Stimulated activated naive B cell treated with anti-CD40 and anti-IgM and Interleukin-4, amounts not matched to agents 10 μg/mL and 1 μg/mL and 100 μg/mL, for 72 hours (primary cell): ENCODE results near the gene STAC3.

Experiments
- ATAC-seq, 2 donors: fragments of 150-1000 bp; cut with Tn5 transposase; replicated peaks; 2 replicates each; pipeline ENCODE4 v1.10.0; 2021; ENCODE audit warnings: moderate library complexity in 1 of 2
- DNase-seq: peaks from one replicate; pipeline ENCODE4 v3.0.0; 2021
- H3K27ac Mint-ChIP-seq: one replicate; pipeline ENCODE4 v1.8.0; 2022; ENCODE audit warnings: mild to moderate bottlenecking, mixed read lengths
- H3K27me3 Mint-ChIP-seq, 2 donors: one replicate each; pipeline ENCODE4 v1.8.0; 2022; ENCODE audit warnings: mixed read lengths in 2 of 2
- H3K36me3 Mint-ChIP-seq, 2 donors: one replicate each; pipeline ENCODE4 v1.8.0; 2022; ENCODE audit warnings: mixed read lengths in 2 of 2, mild to moderate bottlenecking in 1 of 2
- H3K4me1 Mint-ChIP-seq, 2 donors: one replicate each; pipeline ENCODE4 v1.8.0; 2022; ENCODE audit warnings: mixed read lengths in 2 of 2, mild to moderate bottlenecking in 1 of 2
- H3K4me3 Mint-ChIP-seq, 2 donors: one replicate each; pipeline ENCODE4 v1.8.0; 2022; ENCODE audit warnings: mild to moderate bottlenecking in 2 of 2, mixed read lengths in 2 of 2, moderate library complexity in 1 of 2
- H3K9me3 Mint-ChIP-seq, 2 donors: one replicate each; pipeline ENCODE4 v1.8.0; 2022; ENCODE audit warnings: mixed read lengths in 2 of 2, mild to moderate bottlenecking in 1 of 2

The STAC3 gene

DNA sequence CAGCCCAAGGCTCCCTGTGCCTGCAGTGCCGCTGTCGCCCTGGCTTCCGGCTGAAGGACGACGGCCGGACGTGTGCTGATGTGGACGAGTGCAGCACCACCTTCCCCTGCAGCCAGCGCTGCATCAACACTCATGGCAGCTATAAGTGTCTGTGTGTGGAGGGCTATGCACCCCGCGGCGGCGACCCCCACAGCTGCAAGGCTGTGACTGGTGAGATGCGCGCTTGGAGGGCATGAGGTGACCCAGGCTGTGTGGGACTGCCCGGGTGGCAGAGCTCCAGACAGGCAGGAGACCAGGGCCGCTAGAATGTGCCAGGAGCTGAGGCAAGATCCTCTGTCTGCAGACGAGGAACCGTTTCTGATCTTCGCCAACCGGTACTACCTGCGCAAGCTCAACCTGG lies 54.0 kb downstream of the STAC3 start:
- H3K36me3 Mint-ChIP-seq = no peaks in the 10 kb centered on the region
- no peak for ATAC-seq
- no peak overlapping the region for H3K4me3 Mint-ChIP-seq

GRCh38 chr12:57196439-57196838 lies 54.5 kb downstream of the STAC3 start:
- H3K36me3 Mint-ChIP-seq = no peaks in the 10 kb centered on the region
- no peak overlapping the region for H3K27ac Mint-ChIP-seq
- H3K27me3 Mint-ChIP-seq = peaks cover 0 to 19% of the 10 kb centered on the region in 2 donors
- DNase-seq = no peak
- no peaks in the 10 kb centered on the region for H3K9me3 Mint-ChIP-seq
- ATAC-seq = no peak
- no peak overlapping the region for H3K4me3 Mint-ChIP-seq
- no peaks in the 10 kb centered on the region for H3K4me1 Mint-ChIP-seq

More for the DNA sequence above, 54.0 kb downstream of the STAC3 start:
- Mint-ChIP-seq H3K9me3 (no peaks in the 10 kb centered on the region), H3K4me1 (no peaks in the 10 kb centered on the region), H3K27ac (no peak overlapping the region), H3K27me3 (peaks cover 0 to 19% of the 10 kb centered on the region in 2 donors)
- DNase-seq = no peak

DNA sequence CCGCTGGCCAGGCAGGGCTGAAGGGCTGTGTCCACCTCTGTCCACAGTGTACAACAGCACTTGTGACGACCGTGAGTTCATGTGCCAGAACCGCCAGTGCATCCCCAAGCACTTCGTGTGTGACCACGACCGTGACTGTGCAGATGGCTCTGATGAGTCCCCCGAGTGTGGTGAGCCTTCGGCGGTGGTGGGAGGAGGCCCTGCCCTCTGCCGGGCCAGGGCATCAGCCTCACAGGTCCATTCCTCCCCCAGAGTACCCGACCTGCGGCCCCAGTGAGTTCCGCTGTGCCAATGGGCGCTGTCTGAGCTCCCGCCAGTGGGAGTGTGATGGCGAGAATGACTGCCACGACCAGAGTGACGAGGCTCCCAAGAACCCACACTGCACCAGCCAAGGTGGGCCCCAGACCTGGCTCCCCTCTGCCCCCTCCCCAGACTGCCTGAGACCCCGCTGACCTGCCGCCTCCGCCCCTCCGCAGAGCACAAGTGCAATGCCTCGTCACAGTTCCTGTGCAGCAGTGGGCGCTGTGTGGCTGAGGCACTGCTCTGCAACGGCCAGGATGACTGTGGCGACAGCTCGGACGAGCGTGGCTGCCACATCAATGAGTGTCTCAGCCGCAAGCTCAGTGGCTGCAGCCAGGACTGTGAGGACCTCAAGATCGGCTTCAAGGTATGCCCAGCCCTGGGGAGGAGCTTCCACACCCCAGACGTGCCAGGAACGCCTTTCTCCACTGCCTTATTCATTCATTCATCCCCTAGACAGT lies 55.2 kb downstream of the STAC3 start:
- H3K4me1 Mint-ChIP-seq = no peaks in the 10 kb centered on the region
- H3K4me3 Mint-ChIP-seq = no peak overlapping the region
- DNase-seq = no peak
- H3K9me3 Mint-ChIP-seq = no peaks in the 10 kb centered on the region
- no peak for ATAC-seq
- H3K36me3 Mint-ChIP-seq = no peaks in the 10 kb centered on the region
- peaks cover 0 to 19% of the 10 kb centered on the region in 2 donors for H3K27me3 Mint-ChIP-seq
- no peak overlapping the region for H3K27ac Mint-ChIP-seq

DNA sequence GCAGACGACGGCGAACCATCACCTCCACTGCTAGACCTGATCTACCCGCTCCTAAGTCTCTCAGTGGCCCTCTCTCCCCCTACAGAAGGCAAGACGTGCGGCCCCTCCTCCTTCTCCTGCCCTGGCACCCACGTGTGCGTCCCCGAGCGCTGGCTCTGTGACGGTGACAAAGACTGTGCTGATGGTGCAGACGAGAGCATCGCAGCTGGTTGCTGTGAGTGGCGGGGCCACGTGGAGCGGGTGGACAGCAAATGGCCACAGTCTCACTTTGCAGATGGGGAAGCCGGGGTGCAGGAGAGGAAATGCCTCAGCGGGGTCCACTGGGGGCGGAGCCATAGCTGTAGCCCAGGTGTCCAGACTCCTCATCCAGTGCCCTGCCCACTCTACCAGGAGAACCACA lies 55.8 kb downstream of the STAC3 start:
- ATAC-seq (no peak), DNase-seq (no peak)
- Mint-ChIP-seq H3K4me1 (no peaks in the 10 kb centered on the region), H3K4me3 (no peak overlapping the region), H3K36me3 (no peaks in the 10 kb centered on the region), H3K27ac (no peak overlapping the region), H3K9me3 (no peaks in the 10 kb centered on the region), H3K27me3 (peaks cover 0 to 19% of the 10 kb centered on the region in 2 donors)

- no peaks in the 10 kb centered on the region for H3K36me3 Mint-ChIP-seq
- no peaks in the 10 kb centered on the region for H3K4me1 Mint-ChIP-seq
- no peak overlapping the region for H3K27ac Mint-ChIP-seq
- no peak for ATAC-seq
- no peaks in the 10 kb centered on the region for H3K9me3 Mint-ChIP-seq
- no peak overlapping the region for H3K4me3 Mint-ChIP-seq
- no peak for DNase-seq
- H3K27me3 Mint-ChIP-seq = peaks cover 0 to 19% of the 10 kb centered on the region in 2 donors
Observed at GRCh38 chr12:57194253-57194652, 56.7 kb downstream of the STAC3 start.

DNA sequence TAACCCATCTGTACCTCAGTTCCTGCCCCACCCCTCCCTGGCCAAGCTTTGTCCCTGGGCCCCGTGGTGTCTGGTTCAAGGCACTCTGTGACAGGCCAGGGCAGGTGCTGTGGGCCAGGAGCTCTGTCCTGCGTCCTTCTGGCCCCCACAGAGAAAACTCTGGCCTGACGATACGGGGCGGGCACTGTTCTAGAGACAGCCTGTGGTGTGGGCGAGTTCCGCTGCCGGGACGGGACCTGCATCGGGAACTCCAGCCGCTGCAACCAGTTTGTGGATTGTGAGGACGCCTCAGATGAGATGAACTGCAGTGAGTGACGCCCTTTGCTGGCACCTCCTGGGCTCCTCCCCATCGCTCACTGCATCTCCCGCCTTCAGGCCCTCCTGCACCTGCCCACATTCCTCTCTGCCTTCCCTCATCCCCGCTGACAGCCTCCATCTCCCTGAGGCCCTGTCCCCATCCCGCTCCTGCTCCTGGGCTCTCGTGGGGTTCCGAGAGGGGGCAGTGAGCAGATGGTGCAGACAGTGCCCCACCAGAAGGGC lies 57.2 kb downstream of the STAC3 start:
- H3K4me1 Mint-ChIP-seq = no peaks in the 10 kb centered on the region
- no peaks in the 10 kb centered on the region for H3K9me3 Mint-ChIP-seq
- no peaks in the 10 kb centered on the region for H3K36me3 Mint-ChIP-seq
- ATAC-seq (no peak), DNase-seq (no peak)
- peaks cover 0 to 19% of the 10 kb centered on the region in 2 donors for H3K27me3 Mint-ChIP-seq
- H3K27ac Mint-ChIP-seq = no peak overlapping the region
- no peak overlapping the region for H3K4me3 Mint-ChIP-seq
